Measurements from ENCODE around the gene NRAS. TPM values are rescaled to one million over a fixed set of nuclear protein-coding genes. Genes with fewer than 3 reads are reported as not detected.

Gene NRAS
- total RNA-seq, 1 experiment from 2014 or later = 29.1 TPM

GRCh38 chr1:114671011-114671938 is 45.3 kb downstream of the NRAS start:
- BruUV-seq (replicated peaks) = no TSS peak
- Mint-ChIP-seq H3K27ac (ENCODE audit: unreplicated experiment) (no peak overlapping the region), H3K27me3 (ENCODE audit: unreplicated experiment) (peaks cover 21% of the 10 kb centered on the region), H3K36me3 (ENCODE audit: insufficient read depth, unreplicated experiment) (peaks cover 12% of the 10 kb centered on the region), H3K4me1 (ENCODE audit: low read depth, unreplicated experiment) (peaks cover 8% of the 10 kb centered on the region), H3K4me3 (ENCODE audit: low read depth, unreplicated experiment) (peak overlapping the region; percentile 19), H3K9me3 (ENCODE audit: low read depth, unreplicated experiment) (no peaks in the 10 kb centered on the region)
- CTCF ChIA-PET = interaction anchor here (0.5 to 1.8 kb wide), 5 partner anchors 33 to 1852 kb away, joined by 3 to 5 read pairs (median 3); no protein-coding TSS in a partner anchor
- DNase-seq = no peak
- intact Hi-C loops (cut with micrococcal nuclease; ENCODE audit: unreplicated experiment) = loop anchor here (2.0 kb wide), 2 partner anchors 50 to 324 kb away; no protein-coding TSS in a partner anchor
- TF ChIP-seq CTCF (IDR thresholded peaks at IDR 0.05; ENCODE audit: unreplicated experiment) = peak; percentile 24

- peaks cover 8% of the 10 kb centered on the region for H3K4me1 Mint-ChIP-seq (ENCODE audit: low read depth, unreplicated experiment)
- peak; percentile 86 for DNase-seq
- no peak for TF ChIP-seq CTCF (IDR thresholded peaks at IDR 0.05; ENCODE audit: unreplicated experiment)
- peak overlapping the region; percentile 75 for H3K4me3 Mint-ChIP-seq (ENCODE audit: low read depth, unreplicated experiment)
- no peaks in the 10 kb centered on the region for H3K9me3 Mint-ChIP-seq (ENCODE audit: low read depth, unreplicated experiment)
- BruUV-seq (replicated peaks) = TSS peak; percentile 48
- intact Hi-C loops (cut with micrococcal nuclease; ENCODE audit: unreplicated experiment) = loop anchor here (2.0 kb wide), 2 partner anchors 50 to 324 kb away; no protein-coding TSS in a partner anchor
- CTCF ChIA-PET = interaction anchor here (0.8 to 1.8 kb wide), 2 partner anchors 25 to 34 kb away, joined by 3 to 10 read pairs; partner anchors contain the start of gene AMPD1
- H3K27me3 Mint-ChIP-seq (ENCODE audit: unreplicated experiment) = peaks cover 12% of the 10 kb centered on the region
- H3K27ac Mint-ChIP-seq (ENCODE audit: unreplicated experiment) = peak overlapping the region; percentile 59
- peaks cover 12% of the 10 kb centered on the region for H3K36me3 Mint-ChIP-seq (ENCODE audit: insufficient read depth, unreplicated experiment)
These were observed 46.2 kb downstream of the NRAS start for GRCh38 chr1:114670083-114671010.

- peak within 1 kb of the TSS; percentile 59 for H3K27ac Mint-ChIP-seq (ENCODE audit: unreplicated experiment)
- TSS peak; percentile 61 for BruUV-seq (replicated peaks)
- TF ChIP-seq CTCF (IDR thresholded peaks at IDR 0.05; ENCODE audit: unreplicated experiment) = no peak
- intact Hi-C loops (cut with micrococcal nuclease; ENCODE audit: unreplicated experiment) = loop anchor here (2.0 kb wide), 2 partner anchors 49 to 323 kb away; no protein-coding TSS in a partner anchor
- DNase-seq = no peak
- peaks cover 12% of the 10 kb centered on the region for H3K36me3 Mint-ChIP-seq (ENCODE audit: insufficient read depth, unreplicated experiment)
- peaks cover 8% of the 10 kb centered on the region for H3K4me1 Mint-ChIP-seq (ENCODE audit: low read depth, unreplicated experiment)
- no peaks in the 10 kb centered on the region for H3K9me3 Mint-ChIP-seq (ENCODE audit: low read depth, unreplicated experiment)
- peaks cover 4% of the 10 kb centered on the region for H3K27me3 Mint-ChIP-seq (ENCODE audit: unreplicated experiment)
- CTCF ChIA-PET = interaction anchor here (0.6 to 1.8 kb wide), 3 partner anchors 8 to 34 kb away, joined by 3 to 14 read pairs (median 10); partner anchors contain the start of gene AMPD1
- H3K4me3 Mint-ChIP-seq (ENCODE audit: low read depth, unreplicated experiment) = peak within 1 kb of the TSS; percentile 75
These were observed 46.9 kb downstream of the NRAS start, which contains the start of gene DENND2C for GRCh38 chr1:114669562-114670082. Gene DENND2C, minus strand, starts transcription at chr1:114670049. Its CDS starts 44,065 bp downstream, at chr1:114625984.

All from Calu3 (cell line).